WTC11 (cell line): ENCODE results near the gene COL4A2. TPM values are rescaled to one million over a fixed set of nuclear protein-coding genes. Genes with fewer than 3 reads are reported as not detected.

Experiments used
- ATAC-seq: fragments of 200-7000 bp; cut with Tn5 transposase; 2 replicates; pipeline ENCODE4 v1.10.0; 2021; ENCODE audit warnings: mild to moderate bottlenecking, moderate library complexity
- CTCF ChIA-PET: fragments of 300-600 bp; sonication (Branson Sonifier 250); formaldehyde crosslinking; loops from one replicate; lab custom pipeline; 2021; ENCODE audit warnings: antibody characterized with exemption; lab: Charles Lee
- POLR2A ChIA-PET: fragments of 350-600 bp; sonication (Branson Sonifier 250); formaldehyde crosslinking; loops from one replicate; lab custom pipeline; 2021; ENCODE audit warnings: antibody characterized with exemption; lab: Charles Lee
- DNase-seq: peaks from one replicate; pipeline ENCODE4 v3.0.0; 2021; ENCODE audit warnings: low spot score
- H3K27ac Mint-ChIP-seq: 2 replicates; pipeline ENCODE4 v1.8.0; 2021; ENCODE audit warnings: mixed read lengths
- H3K27me3 Mint-ChIP-seq: 2 replicates; pipeline ENCODE4 v1.8.0; 2021; ENCODE audit warnings: low read depth, mild to moderate bottlenecking, moderate library complexity, mixed read lengths
- H3K36me3 Mint-ChIP-seq: 2 replicates; pipeline ENCODE4 v1.8.0; 2021; ENCODE audit warnings: mixed read lengths
- H3K4me1 Mint-ChIP-seq: 2 replicates; pipeline ENCODE4 v1.8.0; 2022; ENCODE audit warnings: mixed read lengths
- H3K4me3 Mint-ChIP-seq: 2 replicates; pipeline ENCODE4 v1.8.0; 2021; ENCODE audit warnings: mild to moderate bottlenecking, moderate library complexity, mixed read lengths
- H3K9me3 Mint-ChIP-seq: 2 replicates; pipeline ENCODE4 v1.8.0; 2021; ENCODE audit warnings: mixed read lengths
- ELF4 ChIP-seq: sonication (generic); formaldehyde crosslinking; IDR thresholded peaks from 2 replicates; pipeline ENCODE4 v1.8.1; 2022; ENCODE audit warnings: low read depth, mild to moderate bottlenecking, moderate library complexity, missing genetic modification reagents
- GABPB1 ChIP-seq: sonication (generic); formaldehyde crosslinking; IDR thresholded peaks from 2 replicates; pipeline ENCODE4 v1.8.1; 2023; ENCODE audit warnings: mild to moderate bottlenecking, missing genetic modification reagents
- ZNF121 ChIP-seq: sonication (generic); formaldehyde crosslinking; IDR thresholded peaks from 2 replicates; pipeline ENCODE4 v1.8.0; 2023; ENCODE audit warnings: missing genetic modification reagents
- ZNF138 ChIP-seq: sonication (generic); formaldehyde crosslinking; conservative IDR thresholded peaks from 2 replicates; pipeline ENCODE4 v1.8.1; 2022; ENCODE audit warnings: mild to moderate bottlenecking, moderate library complexity, missing genetic modification reagents
- ZNF232 ChIP-seq: sonication (generic); formaldehyde crosslinking; IDR thresholded peaks from 2 replicates; pipeline ENCODE4 v1.8.0; 2022; ENCODE audit warnings: mild to moderate bottlenecking, missing genetic modification reagents
- ZNF317 ChIP-seq: sonication (generic); formaldehyde crosslinking; IDR thresholded peaks from 2 replicates; pipeline ENCODE4 v1.8.1; 2023; ENCODE audit warnings: low read depth, mild to moderate bottlenecking, moderate library complexity, missing genetic modification reagents, borderline replicate concordance
- total RNA-seq: library from RNA; stranded (reverse); gene quantifications from 3 replicates; pipeline ENCODE4 v1.2.3, GENCODE V29; 2021
- TF ChIP-seq, protein P1 (sequence below): sonication (generic); formaldehyde crosslinking; conservative IDR thresholded peaks from 2 replicates; pipeline ENCODE4 v1.8.1; 2023; ENCODE audit warnings: mild to moderate bottlenecking, low read depth, missing genetic modification reagents, moderate library complexity
- TF ChIP-seq, protein P2 (sequence below): sonication (generic); formaldehyde crosslinking; IDR thresholded peaks from 2 replicates; pipeline ENCODE4 v1.8.1; 2023; ENCODE audit warnings: mild to moderate bottlenecking, missing genetic modification reagents, moderate library complexity
- TF ChIP-seq, protein P3 (sequence below): sonication (generic); formaldehyde crosslinking; IDR thresholded peaks from 2 replicates; pipeline ENCODE4 v1.8.1; 2023; ENCODE audit warnings: mild to moderate bottlenecking, moderate library complexity, missing genetic modification reagents
- TF ChIP-seq, protein P4 (sequence below): fragments of 200-600 bp; IDR thresholded peaks from 2 replicates; pipeline ENCODE4 v1.8.0; 2022; ENCODE audit warnings: antibody characterized with exemption

Gene COL4A2
- total RNA-seq, 1 experiment from 2014 or later: 109 TPM

DNA sequence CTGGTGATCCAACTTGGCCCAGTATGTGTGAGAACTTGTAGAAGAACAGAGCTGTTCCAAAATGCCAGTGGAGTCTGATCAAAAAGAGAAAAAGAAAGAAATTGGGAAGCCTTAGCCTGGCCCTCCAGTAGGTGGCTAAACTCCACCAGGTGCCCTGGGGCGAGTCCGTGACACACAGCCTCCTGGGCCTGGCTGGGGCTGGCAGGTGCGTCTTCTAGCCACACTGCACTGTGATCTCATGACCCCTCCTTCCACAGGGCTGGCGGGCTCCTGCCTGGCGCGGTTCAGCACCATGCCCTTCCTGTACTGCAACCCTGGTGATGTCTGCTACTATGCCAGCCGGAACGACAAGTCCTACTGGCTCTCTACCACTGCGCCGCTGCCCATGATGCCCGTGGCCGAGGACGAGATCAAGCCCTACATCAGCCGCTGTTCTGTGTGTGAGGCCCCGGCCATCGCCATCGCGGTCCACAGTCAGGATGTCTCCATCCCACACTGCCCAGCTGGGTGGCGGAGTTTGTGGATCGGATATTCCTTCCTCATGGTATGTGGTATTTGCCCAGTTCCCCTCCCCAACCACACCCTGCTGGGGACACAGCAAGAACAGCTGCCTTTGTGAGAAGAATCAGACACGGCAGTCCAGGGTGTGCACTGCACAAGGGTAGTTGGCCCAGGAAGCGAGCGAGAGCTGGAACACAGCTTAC, 200.7 kb downstream of the COL4A2 start:
- CTCF ChIA-PET: interaction anchor here (1.1 to 1.9 kb wide), 2 partner anchors 52 to 146 kb away, joined by 3 to 9 read pairs; no protein-coding TSS in a partner anchor
- no peaks in the 10 kb centered on the region for H3K27me3 Mint-ChIP-seq
- peaks cover 5% of the 10 kb centered on the region; the same call in 1 of the 2 replicates for H3K4me1 Mint-ChIP-seq
- peaks cover 27% of the 10 kb centered on the region for H3K36me3 Mint-ChIP-seq
- no peaks in the 10 kb centered on the region for H3K9me3 Mint-ChIP-seq
- DNase-seq (no peak), ATAC-seq (peak; percentile 55)
- H3K4me3 Mint-ChIP-seq: no peak overlapping the region
- POLR2A ChIA-PET: interaction anchor here (0.9 kb wide), 1 partner anchor 735 kb away, joined by 3 read pairs; no protein-coding TSS in a partner anchor
- TF ChIP-seq, protein P1, sequence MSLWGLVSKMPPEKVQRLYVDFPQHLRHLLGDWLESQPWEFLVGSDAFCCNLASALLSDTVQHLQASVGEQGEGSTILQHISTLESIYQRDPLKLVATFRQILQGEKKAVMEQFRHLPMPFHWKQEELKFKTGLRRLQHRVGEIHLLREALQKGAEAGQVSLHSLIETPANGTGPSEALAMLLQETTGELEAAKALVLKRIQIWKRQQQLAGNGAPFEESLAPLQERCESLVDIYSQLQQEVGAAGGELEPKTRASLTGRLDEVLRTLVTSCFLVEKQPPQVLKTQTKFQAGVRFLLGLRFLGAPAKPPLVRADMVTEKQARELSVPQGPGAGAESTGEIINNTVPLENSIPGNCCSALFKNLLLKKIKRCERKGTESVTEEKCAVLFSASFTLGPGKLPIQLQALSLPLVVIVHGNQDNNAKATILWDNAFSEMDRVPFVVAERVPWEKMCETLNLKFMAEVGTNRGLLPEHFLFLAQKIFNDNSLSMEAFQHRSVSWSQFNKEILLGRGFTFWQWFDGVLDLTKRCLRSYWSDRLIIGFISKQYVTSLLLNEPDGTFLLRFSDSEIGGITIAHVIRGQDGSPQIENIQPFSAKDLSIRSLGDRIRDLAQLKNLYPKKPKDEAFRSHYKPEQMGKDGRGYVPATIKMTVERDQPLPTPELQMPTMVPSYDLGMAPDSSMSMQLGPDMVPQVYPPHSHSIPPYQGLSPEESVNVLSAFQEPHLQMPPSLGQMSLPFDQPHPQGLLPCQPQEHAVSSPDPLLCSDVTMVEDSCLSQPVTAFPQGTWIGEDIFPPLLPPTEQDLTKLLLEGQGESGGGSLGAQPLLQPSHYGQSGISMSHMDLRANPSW (CRISPR knock-in tag): no peak
- TF ChIP-seq, protein P2, sequence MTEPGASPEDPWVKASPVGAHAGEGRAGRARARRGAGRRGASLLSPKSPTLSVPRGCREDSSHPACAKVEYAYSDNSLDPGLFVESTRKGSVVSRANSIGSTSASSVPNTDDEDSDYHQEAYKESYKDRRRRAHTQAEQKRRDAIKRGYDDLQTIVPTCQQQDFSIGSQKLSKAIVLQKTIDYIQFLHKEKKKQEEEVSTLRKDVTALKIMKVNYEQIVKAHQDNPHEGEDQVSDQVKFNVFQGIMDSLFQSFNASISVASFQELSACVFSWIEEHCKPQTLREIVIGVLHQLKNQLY (CRISPR knock-in tag): no peak
- no peak for TF ChIP-seq ZNF317 (CRISPR knock-in tag)
- no peak overlapping the region for H3K27ac Mint-ChIP-seq

DNA sequence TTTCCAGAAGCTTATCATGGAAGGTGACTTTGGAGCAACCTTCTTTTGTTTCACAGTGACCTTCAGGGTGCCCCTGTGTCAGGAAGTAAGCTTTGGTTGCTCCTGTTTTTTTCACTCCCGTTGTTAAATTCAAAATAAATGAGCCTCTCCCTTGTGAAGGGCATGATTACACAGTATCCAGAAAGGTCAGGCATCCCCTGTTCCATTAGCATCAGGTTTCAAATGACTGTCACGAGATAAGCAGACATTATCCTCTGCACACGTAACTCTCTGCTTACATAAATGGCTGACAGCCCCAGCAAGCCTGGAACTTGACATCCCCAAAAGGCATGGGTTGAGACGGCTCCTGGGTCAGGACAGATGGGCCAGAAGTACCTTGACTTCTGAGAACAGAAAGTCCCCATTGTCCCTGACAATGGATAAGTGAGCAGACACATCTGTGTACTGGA, 202.4 kb downstream of the COL4A2 start:
- ATAC-seq: no peak
- DNase-seq: no peak
- POLR2A ChIA-PET: no interaction called here
- H3K9me3 Mint-ChIP-seq: no peaks in the 10 kb centered on the region
- H3K4me1 Mint-ChIP-seq: peaks cover 7% of the 10 kb centered on the region; the same call in 1 of the 2 replicates
- no peak overlapping the region; the same call in 1 of the 2 replicates for H3K27ac Mint-ChIP-seq
- H3K36me3 Mint-ChIP-seq: peaks cover 21% of the 10 kb centered on the region
- TF ChIP-seq ZNF121 (no peak), ZNF232 (CRISPR knock-in tag) (no peak), ELF4 (CRISPR knock-in tag) (no peak)
- TF ChIP-seq, all 79 proteins: peak for 0
- Mint-ChIP-seq H3K27me3 (no peaks in the 10 kb centered on the region), H3K4me3 (no peak overlapping the region)
- CTCF ChIA-PET: interaction anchor here (1.5 to 2.0 kb wide), 2 partner anchors 18 to 54 kb away, joined by 4 to 6 read pairs; no protein-coding TSS in a partner anchor

DNA sequence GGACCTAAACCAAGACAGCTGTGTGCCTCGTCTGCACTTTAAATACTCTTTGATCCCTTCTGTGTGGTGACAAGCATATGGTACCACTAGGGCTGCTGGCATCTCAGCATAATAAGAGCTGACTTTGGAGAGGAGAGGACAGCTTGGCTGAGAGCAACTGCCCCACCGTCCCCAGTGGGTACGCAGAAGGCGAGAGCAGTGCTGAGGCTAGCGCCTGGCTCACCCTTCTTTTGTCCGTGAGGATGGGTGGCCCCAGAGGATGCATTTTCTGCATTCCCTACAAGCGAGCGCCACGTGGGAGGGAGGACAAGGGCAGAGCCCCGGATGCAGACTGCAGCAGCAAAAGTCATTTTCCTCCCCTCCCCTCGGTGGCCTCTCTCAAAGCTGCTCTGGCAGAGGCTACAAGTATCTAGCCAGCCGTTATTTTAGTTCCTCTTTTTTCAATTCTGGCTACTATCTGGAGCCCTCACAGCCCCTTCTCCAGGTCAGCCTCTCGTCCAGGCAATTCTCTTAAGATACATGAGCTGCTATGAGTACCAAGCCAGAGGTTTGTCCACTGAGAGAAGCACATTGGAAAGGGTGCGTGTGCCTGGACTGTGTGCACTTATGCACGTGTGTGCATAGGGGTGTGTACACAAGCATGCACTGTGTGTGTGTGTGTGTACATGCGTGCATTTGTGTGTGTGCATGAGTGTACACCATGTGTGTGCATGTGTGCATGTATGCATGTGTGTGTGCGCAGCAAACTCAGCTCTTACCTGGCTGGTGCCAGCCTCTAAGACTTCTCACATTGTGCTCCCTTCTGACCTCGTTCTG, 203.1 kb downstream of the COL4A2 start:
- Mint-ChIP-seq H3K27ac (no peak overlapping the region; the same call in 1 of the 2 replicates), H3K36me3 (peaks cover 21% of the 10 kb centered on the region), H3K9me3 (no peaks in the 10 kb centered on the region), H3K4me1 (peaks cover 13% of the 10 kb centered on the region; the same call in 1 of the 2 replicates), H3K27me3 (no peaks in the 10 kb centered on the region), H3K4me3 (no peak overlapping the region)
- POLR2A ChIA-PET: no interaction called here
- DNase-seq (no peak), ATAC-seq (peak; percentile 17; the same call in 1 of the 2 replicates)
- CTCF ChIA-PET: interaction anchor here (1.5 to 2.0 kb wide), 2 partner anchors 17 to 54 kb away, joined by 4 to 6 read pairs; no protein-coding TSS in a partner anchor
- no peak for TF ChIP-seq GABPB1 (CRISPR knock-in tag)
- no peak for TF ChIP-seq ZNF138 (CRISPR knock-in tag)
- TF ChIP-seq ZNF232 (CRISPR knock-in tag): no peak
- TF ChIP-seq, protein P3, sequence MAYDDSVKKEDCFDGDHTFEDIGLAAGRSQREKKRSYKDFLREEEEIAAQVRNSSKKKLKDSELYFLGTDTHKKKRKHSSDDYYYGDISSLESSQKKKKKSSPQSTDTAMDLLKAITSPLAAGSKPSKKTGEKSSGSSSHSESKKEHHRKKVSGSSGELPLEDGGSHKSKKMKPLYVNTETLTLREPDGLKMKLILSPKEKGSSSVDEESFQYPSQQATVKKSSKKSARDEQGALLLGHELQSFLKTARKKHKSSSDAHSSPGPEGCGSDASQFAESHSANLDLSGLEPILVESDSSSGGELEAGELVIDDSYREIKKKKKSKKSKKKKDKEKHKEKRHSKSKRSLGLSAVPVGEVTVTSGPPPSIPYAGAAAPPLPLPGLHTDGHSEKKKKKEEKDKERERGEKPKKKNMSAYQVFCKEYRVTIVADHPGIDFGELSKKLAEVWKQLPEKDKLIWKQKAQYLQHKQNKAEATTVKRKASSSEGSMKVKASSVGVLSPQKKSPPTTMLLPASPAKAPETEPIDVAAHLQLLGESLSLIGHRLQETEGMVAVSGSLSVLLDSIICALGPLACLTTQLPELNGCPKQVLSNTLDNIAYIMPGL: no peak
- TF ChIP-seq, protein P4, sequence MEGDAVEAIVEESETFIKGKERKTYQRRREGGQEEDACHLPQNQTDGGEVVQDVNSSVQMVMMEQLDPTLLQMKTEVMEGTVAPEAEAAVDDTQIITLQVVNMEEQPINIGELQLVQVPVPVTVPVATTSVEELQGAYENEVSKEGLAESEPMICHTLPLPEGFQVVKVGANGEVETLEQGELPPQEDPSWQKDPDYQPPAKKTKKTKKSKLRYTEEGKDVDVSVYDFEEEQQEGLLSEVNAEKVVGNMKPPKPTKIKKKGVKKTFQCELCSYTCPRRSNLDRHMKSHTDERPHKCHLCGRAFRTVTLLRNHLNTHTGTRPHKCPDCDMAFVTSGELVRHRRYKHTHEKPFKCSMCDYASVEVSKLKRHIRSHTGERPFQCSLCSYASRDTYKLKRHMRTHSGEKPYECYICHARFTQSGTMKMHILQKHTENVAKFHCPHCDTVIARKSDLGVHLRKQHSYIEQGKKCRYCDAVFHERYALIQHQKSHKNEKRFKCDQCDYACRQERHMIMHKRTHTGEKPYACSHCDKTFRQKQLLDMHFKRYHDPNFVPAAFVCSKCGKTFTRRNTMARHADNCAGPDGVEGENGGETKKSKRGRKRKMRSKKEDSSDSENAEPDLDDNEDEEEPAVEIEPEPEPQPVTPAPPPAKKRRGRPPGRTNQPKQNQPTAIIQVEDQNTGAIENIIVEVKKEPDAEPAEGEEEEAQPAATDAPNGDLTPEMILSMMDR: no peak
